ENCODE results near the gene SYNDIG1. TPM values are rescaled to one million over a fixed set of nuclear protein-coding genes. Genes with fewer than 3 reads are reported as not detected.

SYNDIG1 gene
- polyA plus RNA-seq, 1 donor from 2014 or later = 0.22 TPM

DNA sequence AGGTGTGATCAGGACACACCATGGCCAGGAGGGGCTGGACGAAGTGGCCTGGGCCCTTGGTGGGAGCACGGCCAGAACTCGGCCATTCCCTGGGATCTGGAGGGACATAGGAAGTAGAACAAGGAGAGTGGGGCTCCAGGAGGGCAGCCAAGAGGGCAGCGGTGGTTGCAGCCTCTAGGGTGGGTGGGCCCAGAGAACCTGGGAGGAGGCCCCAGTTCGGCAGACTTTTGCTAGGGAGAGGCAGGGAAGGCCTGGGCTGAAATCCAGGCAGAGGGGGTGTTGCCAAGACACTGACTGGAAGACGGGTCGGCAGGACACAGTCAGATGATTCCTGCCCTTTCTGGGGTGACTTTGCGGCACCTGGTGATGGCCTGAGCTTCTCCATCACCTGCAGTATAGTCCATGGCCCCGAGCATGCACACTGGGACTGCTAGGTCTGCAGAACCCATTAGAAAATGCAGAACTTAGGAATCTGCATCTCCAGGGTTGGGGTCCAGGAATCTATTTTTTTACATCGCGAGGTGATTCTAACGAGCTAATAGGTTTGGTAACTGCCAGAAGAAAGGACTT is 224.8 kb downstream of the SYNDIG1 start:
- Histone ChIP-seq H3K9ac (ENCODE audit: low read length) (no peak overlapping the region), H3K79me2 (replicated peaks; ENCODE audit: insufficient read depth, low read length) (no peaks in the 10 kb centered on the region), H4K20me1 (ENCODE audit: insufficient read depth) (no peaks in the 10 kb centered on the region), H3K4me3 (ENCODE audit: low read length) (no peak overlapping the region), H3K27me3 (ENCODE audit: insufficient read depth, low read depth, low read length) (no peaks in the 10 kb centered on the region), H3K9me2 (ENCODE audit: insufficient read depth, low read length) (no peaks in the 10 kb centered on the region), H2AFZ (ENCODE audit: low read depth, low read length) (no peak overlapping the region), H3K27ac (ENCODE audit: low read length) (no peak overlapping the region), H3K4me2 (ENCODE audit: low read length) (no peak overlapping the region), H3K36me3 (ENCODE audit: insufficient read depth, low read length) (no peaks in the 10 kb centered on the region), H3F3A (ENCODE audit: insufficient read depth, low read length, poor library complexity, severe bottlenecking) (no peaks in the 10 kb centered on the region), H3K9me3 (ENCODE audit: low read length) (no peaks in the 10 kb centered on the region)
- TF ChIP-seq POLR2AphosphoS5 (IDR thresholded peaks at IDR 0.05) = no peak
- no peak for TF ChIP-seq CTCF (IDR thresholded peaks at IDR 0.05; ENCODE audit: poor library complexity, severe bottlenecking)
- TF ChIP-seq TAF1 (IDR thresholded peaks at IDR 0.05; ENCODE audit: low read depth) = no peak
- TF ChIP-seq EP300 (conservative IDR thresholded peaks at IDR 0.05; ENCODE audit: poor library complexity, severe bottlenecking) = no peak
- TF ChIP-seq MXI1 (conservative IDR thresholded peaks at IDR 0.05; ENCODE audit: poor library complexity, severe bottlenecking) = no peak
- TF ChIP-seq RAD21 (conservative IDR thresholded peaks at IDR 0.05) = no peak
- TF ChIP-seq EZH2 (IDR thresholded peaks at IDR 0.05; ENCODE audit: borderline replicate concordance, insufficient read depth, low read length, poor library complexity, severe bottlenecking) = no peak
- TF ChIP-seq REST (IDR thresholded peaks at IDR 0.05; ENCODE audit: borderline replicate concordance) = no peak
- no peak for TF ChIP-seq SMC3 (conservative IDR thresholded peaks at IDR 0.05; ENCODE audit: poor library complexity)

DNA sequence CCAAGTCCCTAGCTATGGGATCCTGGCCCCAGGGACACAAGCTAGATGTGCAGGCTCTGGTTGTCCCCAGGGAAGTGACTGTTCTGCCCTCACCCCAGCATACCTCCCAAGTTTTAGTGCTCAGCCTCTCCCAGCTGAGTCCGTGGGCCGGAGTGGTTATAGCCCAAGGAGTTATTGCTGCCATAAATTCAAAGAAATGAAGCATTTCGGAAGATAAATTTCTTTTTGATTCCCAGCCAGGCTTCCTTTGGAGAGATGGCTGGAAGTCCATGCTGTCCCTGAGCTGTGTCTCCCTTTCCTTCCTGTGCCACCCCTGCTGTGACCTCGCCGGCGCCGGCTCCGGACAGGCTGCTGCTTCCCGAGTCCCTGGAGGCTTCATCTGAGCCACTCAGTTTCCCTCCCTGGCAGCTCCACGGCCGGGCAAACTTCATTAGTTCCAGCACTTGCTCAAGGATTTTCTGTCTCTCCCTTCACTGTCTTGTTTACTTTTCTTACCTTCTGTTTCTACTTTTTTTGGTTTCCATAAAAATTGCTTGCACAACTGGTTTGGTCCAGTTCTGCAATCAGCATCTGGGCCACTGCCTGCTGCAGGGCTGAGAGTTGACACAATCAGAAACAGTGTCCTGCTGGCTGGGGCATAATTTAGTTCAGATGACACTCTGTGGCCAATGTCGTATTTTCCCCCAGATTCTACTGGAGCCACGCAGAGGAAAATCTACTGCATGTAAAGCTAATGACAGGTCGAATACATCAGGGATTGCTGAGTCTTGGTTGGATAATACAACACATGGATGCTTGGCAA is 225.5 kb downstream of the SYNDIG1 start:
- H3K79me2 ChIP-seq (replicated peaks; ENCODE audit: insufficient read depth, low read length) = no peaks in the 10 kb centered on the region
- no peaks in the 10 kb centered on the region for H3K9me2 ChIP-seq (ENCODE audit: insufficient read depth, low read length)
- no peak overlapping the region for H2AFZ ChIP-seq (ENCODE audit: low read depth, low read length)
- no peaks in the 10 kb centered on the region for H3K9me3 ChIP-seq (ENCODE audit: low read length)
- H3K4me2 ChIP-seq (ENCODE audit: low read length) = no peak overlapping the region
- H3K4me3 ChIP-seq (ENCODE audit: low read length) = no peak overlapping the region
- H3K36me3 ChIP-seq (ENCODE audit: insufficient read depth, low read length) = no peaks in the 10 kb centered on the region
- H3F3A ChIP-seq (ENCODE audit: insufficient read depth, low read length, poor library complexity, severe bottlenecking) = no peaks in the 10 kb centered on the region
- H3K9ac ChIP-seq (ENCODE audit: low read length) = no peak overlapping the region
- no peak for TF ChIP-seq REST (IDR thresholded peaks at IDR 0.05; ENCODE audit: borderline replicate concordance)
- TF ChIP-seq TAF1 (IDR thresholded peaks at IDR 0.05; ENCODE audit: low read depth) = no peak
- no peak for TF ChIP-seq EP300 (conservative IDR thresholded peaks at IDR 0.05; ENCODE audit: poor library complexity, severe bottlenecking)
- TF ChIP-seq CTCF (IDR thresholded peaks at IDR 0.05; ENCODE audit: poor library complexity, severe bottlenecking) = no peak
- TF ChIP-seq POLR2AphosphoS5 (IDR thresholded peaks at IDR 0.05) = no peak
- TF ChIP-seq MXI1 (conservative IDR thresholded peaks at IDR 0.05; ENCODE audit: poor library complexity, severe bottlenecking) = no peak
- no peak for TF ChIP-seq EZH2 (IDR thresholded peaks at IDR 0.05; ENCODE audit: borderline replicate concordance, insufficient read depth, low read length, poor library complexity, severe bottlenecking)
- no peak for TF ChIP-seq RAD21 (conservative IDR thresholded peaks at IDR 0.05)
- TF ChIP-seq SMC3 (conservative IDR thresholded peaks at IDR 0.05; ENCODE audit: poor library complexity) = no peak
- no peaks in the 10 kb centered on the region for H3K27me3 ChIP-seq (ENCODE audit: insufficient read depth, low read depth, low read length)
- no peak overlapping the region for H3K27ac ChIP-seq (ENCODE audit: low read length)
- H4K20me1 ChIP-seq (ENCODE audit: insufficient read depth) = no peaks in the 10 kb centered on the region
